NOMO-1 (cell line): Measurements from ENCODE around the gene EXOSC1.
"Not testable (repeated sequence)": the region's sequence is repeated elsewhere in the genome, so short reads cannot be mapped to it uniquely, and the experiment has no call there.

Source experiments
- DNase-seq, 2 experiments: peaks; one replicate each; lab custom pipeline; 2025; ENCODE audit not compliant: unreplicated experiment in 2 of 2; lab: John Stamatoyannopoulos, UW

Gene EXOSC1

GRCh38 chr10:97445722-97446639 lies at the start of gene EXOSC1, which contains the start of gene ZDHHC16:
EXOSC1 (minus strand) TSS chr10:97446006; CDS start chr10:97445985, 21 bp downstream.
ZDHHC16 (plus strand) TSS chr10:97446175; CDS start chr10:97451676, 5,501 bp downstream.
- peak; percentile 96 for DNase-seq

- DNase-seq = no peak
Observed at GRCh38 chr10:97494863-97495506, 49.2 kb upstream of the EXOSC1 start.

GRCh38 chr10:97494151-97494550 lies 48.3 kb upstream of the EXOSC1 start:
- DNase-seq = no peak

GRCh38 chr10:97490592-97490991 lies 44.8 kb upstream of the EXOSC1 start:
- no peak for DNase-seq

- no peak for DNase-seq
Observed at GRCh38 chr10:97485647-97486281, 40.0 kb upstream of the EXOSC1 start.

- DNase-seq = no peak
Observed at GRCh38 chr10:97483921-97484320, 38.1 kb upstream of the EXOSC1 start.

- no peak for DNase-seq
Observed at GRCh38 chr10:97483506-97483905, 37.7 kb upstream of the EXOSC1 start.

- DNase-seq = no peak
Observed at GRCh38 chr10:97482381-97482780, 36.6 kb upstream of the EXOSC1 start.

- no peak for DNase-seq
Observed at GRCh38 chr10:97481071-97481470, 35.3 kb upstream of the EXOSC1 start.

- DNase-seq = no peak
Observed at GRCh38 chr10:97479939-97480338, 34.1 kb upstream of the EXOSC1 start.

- DNase-seq = not testable (repeated sequence)
Observed at GRCh38 chr10:97479410-97479809, 33.6 kb upstream of the EXOSC1 start.

- DNase-seq = peak; percentile 5 to 11
Observed at GRCh38 chr10:97475936-97476594, 30.3 kb upstream of the EXOSC1 start.

GRCh38 chr10:97474918-97475317 lies 29.1 kb upstream of the EXOSC1 start:
- no peak for DNase-seq

- DNase-seq = not testable (repeated sequence)
Observed at GRCh38 chr10:97468781-97469180, 23.0 kb upstream of the EXOSC1 start.

- no peak for DNase-seq
Observed at GRCh38 chr10:97468162-97468561, 22.4 kb upstream of the EXOSC1 start.

GRCh38 chr10:97466755-97467154 lies 20.9 kb upstream of the EXOSC1 start:
- no peak for DNase-seq

GRCh38 chr10:97465982-97466381 lies 20.2 kb upstream of the EXOSC1 start:
- no peak for DNase-seq

GRCh38 chr10:97464226-97464625 lies 18.4 kb upstream of the EXOSC1 start:
- DNase-seq = no peak

GRCh38 chr10:97463363-97464132 lies 17.7 kb upstream of the EXOSC1 start:
- DNase-seq = peak in 1 of 2 experiments; percentile 43

GRCh38 chr10:97462309-97462708 lies 16.5 kb upstream of the EXOSC1 start:
- no peak for DNase-seq
